H1 (cell line): ENCODE data around the gene TRAF3IP3. TPM values are rescaled to one million over a fixed set of nuclear protein-coding genes. Genes with fewer than 3 reads are reported as not detected.

ENCODE experiments used
- CTCF ChIA-PET: fragments of 300-600 bp; sonication (Branson Sonifier 250); formaldehyde crosslinking; loops from one replicate; lab custom pipeline; 2021; ENCODE audit not compliant: partially characterized antibody; lab: Charles Lee
- POLR2A ChIA-PET: fragments of 300-600 bp; sonication (Branson Sonifier 250); formaldehyde crosslinking; loops from one replicate; lab custom pipeline; 2021; ENCODE audit warnings: inconsistent platforms; ENCODE audit not compliant: partially characterized antibody; lab: Charles Lee
- DNase-seq, 2 experiments: peaks; one replicate each; pipeline versions ENCODE4 v3.0.0 to v3.0.0-alpha.2; 2010 to 2022; ENCODE audit warnings: low spot score in 2 of 2, low read depth in 1 of 2, mixed read lengths in 1 of 2
- FAIRE-seq: peaks from 2 replicates; lab custom pipeline; 2011; peaks lifted over from hg19 to GRCh38; lab: Jason Lieb, UNC
- H2AFZ ChIP-seq: 2 replicates; pipeline ENCODE4 v1.8.1; 2012; ENCODE audit warnings: low read length, inconsistent platforms
- H2AK5ac ChIP-seq: 2 replicates; pipeline ENCODE4 v1.6.1; 2013; ENCODE audit warnings: low read depth, low read length
- H2BK120ac ChIP-seq: replicated peaks from 2 replicates; pipeline ENCODE3; 2013; ENCODE audit warnings: low read depth, low read length, inconsistent platforms
- H2BK12ac ChIP-seq: 2 replicates; pipeline ENCODE4 v1.6.1; 2013; ENCODE audit warnings: low read depth, low read length
- H2BK15ac ChIP-seq: 2 replicates; pipeline ENCODE4 v1.6.1; 2013; ENCODE audit warnings: low read length
- H2BK20ac ChIP-seq: 2 replicates; pipeline ENCODE4 v1.6.1; 2013; ENCODE audit warnings: low read length
- H2BK5ac ChIP-seq: 2 replicates; pipeline ENCODE4 v1.6.1; 2013; ENCODE audit warnings: low read depth, low read length
- H3K14ac ChIP-seq: 2 replicates; pipeline ENCODE4 v1.6.1; 2013; ENCODE audit warnings: inconsistent platforms; ENCODE audit not compliant: insufficient read length
- H3K18ac ChIP-seq: 2 replicates; pipeline ENCODE4 v1.6.1; 2013; ENCODE audit warnings: low read length; ENCODE audit errors: extremely low read depth
- H3K23ac ChIP-seq: 2 replicates; pipeline ENCODE4 v1.6.1; 2013; ENCODE audit warnings: inconsistent platforms; ENCODE audit not compliant: insufficient read length
- H3K23me2 ChIP-seq: 2 replicates; pipeline ENCODE4 v1.6.1; 2013; ENCODE audit warnings: low read depth, low read length
- H3K27ac ChIP-seq: 2 replicates; pipeline ENCODE4 v1.6.1; 2011; ENCODE audit warnings: low read depth, low read length, inconsistent platforms
- H3K27me3 ChIP-seq, 4 experiments: replicated peaks in 1 of 4; 1 replicate in 1 of 4; 2 replicates in 3 of 4; pipeline versions ENCODE4 v1.6.1 to v1.8.1; 2011 to 2013; ENCODE audit warnings: low read length in 3 of 4, mild to moderate bottlenecking in 3 of 4, inconsistent platforms in 2 of 4, mixed read lengths in 2 of 4, moderate library complexity in 1 of 4; ENCODE audit not compliant: control insufficient read depth in 3 of 4, insufficient read depth in 3 of 4; ENCODE audit errors: extremely low read depth in 1 of 4
- H3K36me3 ChIP-seq, 4 experiments: 2 replicates each; pipeline versions ENCODE4 v1.6.1 to v1.8.1; 2011 to 2013; ENCODE audit warnings: mild to moderate bottlenecking in 4 of 4, low read length in 3 of 4, moderate library complexity in 2 of 4, control low read depth in 1 of 4, inconsistent platforms in 1 of 4; ENCODE audit not compliant: insufficient read depth in 4 of 4, control insufficient read depth in 2 of 4
- H3K4ac ChIP-seq: replicated peaks from 2 replicates; pipeline ENCODE3; 2013; ENCODE audit warnings: low read length, low read depth, mixed read lengths, inconsistent platforms; ENCODE audit not compliant: insufficient read length
- H3K4me1 ChIP-seq, 4 experiments: replicated peaks in 1 of 4; 1 replicate in 1 of 4; 2 replicates in 3 of 4; pipeline versions ENCODE4 v1.6.1 to v1.8.1; 2011 to 2013; ENCODE audit warnings: low read length in 3 of 4, inconsistent platforms in 2 of 4, mixed read lengths in 1 of 4; ENCODE audit not compliant: insufficient read depth in 4 of 4, control insufficient read depth in 3 of 4
- H3K4me2 ChIP-seq, 2 experiments: 2 replicates each; pipeline versions ENCODE4 v1.6.1 to v1.8.1; 2011 to 2013; ENCODE audit warnings: low read depth in 2 of 2, low read length in 2 of 2, control low read depth in 1 of 2, inconsistent platforms in 1 of 2, mild to moderate bottlenecking in 1 of 2; ENCODE audit not compliant: insufficient read depth in 1 of 2
- H3K4me3 ChIP-seq, 4 experiments: fragments of 200-600, 300-600 bp in 1 of 4; sonication (generic), shearing (Covaris generic), sonication (Bioruptor Twin) in 1 of 4; 2 replicates each; pipeline versions ENCODE4 v1.5.1 to v1.8.1; 2011 to 2016; ENCODE audit warnings: low read length in 4 of 4, low read depth in 3 of 4, control low read depth in 2 of 4, inconsistent platforms in 2 of 4, mild to moderate bottlenecking in 2 of 4, mixed read lengths in 1 of 4, moderate library complexity in 1 of 4; ENCODE audit not compliant: insufficient read depth in 2 of 4; ENCODE audit errors: extremely low read depth in 1 of 4
- H3K56ac ChIP-seq: replicated peaks from 2 replicates; pipeline ENCODE3; 2013; ENCODE audit warnings: low read depth, mild to moderate bottlenecking, mixed read lengths, low read length, inconsistent platforms; ENCODE audit not compliant: insufficient read length
- H3K79me1 ChIP-seq: 2 replicates; pipeline ENCODE4 v1.6.1; 2013; ENCODE audit warnings: low read depth, low read length, control low read depth
- H3K79me2 ChIP-seq, 2 experiments: 2 replicates each; pipeline versions ENCODE4 v1.6.1 to v1.8.1; 2012 to 2013; ENCODE audit warnings: low read length in 2 of 2, mild to moderate bottlenecking in 2 of 2, inconsistent platforms in 1 of 2; ENCODE audit not compliant: insufficient read depth in 2 of 2, control insufficient read depth in 1 of 2
- H3K9ac ChIP-seq, 4 experiments: replicated peaks in 1 of 4; 1 replicate in 1 of 4; 2 replicates in 3 of 4; pipeline versions ENCODE4 v1.6.1 to v1.8.1; 2011 to 2013; ENCODE audit warnings: low read depth in 3 of 4, low read length in 3 of 4, control low read depth in 2 of 4, mild to moderate bottlenecking in 2 of 4, moderate library complexity in 2 of 4, inconsistent platforms in 1 of 4; ENCODE audit errors: extremely low read depth in 1 of 4
- H3K9me3 ChIP-seq, 2 experiments: 2 replicates each; pipeline versions ENCODE4 v1.6.1 to v1.8.1; 2012 to 2013; ENCODE audit warnings: mild to moderate bottlenecking in 2 of 2, moderate library complexity in 2 of 2, control low read depth in 1 of 2, inconsistent platforms in 1 of 2, low read depth in 1 of 2, low read length in 1 of 2, mixed read lengths in 1 of 2; ENCODE audit not compliant: insufficient read depth in 2 of 2
- H4K20me1 ChIP-seq, 2 experiments: replicated peaks in 1 of 2; 2 replicates each; pipeline versions ENCODE3 to v1.8.1; 2011 to 2013; ENCODE audit warnings: inconsistent platforms in 2 of 2, low read length in 2 of 2, mild to moderate bottlenecking in 1 of 2; ENCODE audit not compliant: insufficient read depth in 2 of 2, control insufficient read depth in 1 of 2
- H4K5ac ChIP-seq: 2 replicates; pipeline ENCODE4 v1.6.1; 2013; ENCODE audit warnings: low read length, low read depth, mixed read lengths, inconsistent platforms; ENCODE audit not compliant: insufficient read length
- H4K8ac ChIP-seq: 2 replicates; pipeline ENCODE4 v1.8.0; 2013; ENCODE audit warnings: mild to moderate bottlenecking, moderate library complexity, low read length, inconsistent platforms; ENCODE audit not compliant: insufficient read depth; ENCODE audit errors: extremely low read depth
- H4K91ac ChIP-seq: replicated peaks from 2 replicates; pipeline ENCODE3; 2013; ENCODE audit warnings: low read length, mixed read lengths, inconsistent platforms; ENCODE audit not compliant: insufficient read length
- GABPA ChIP-seq: IDR thresholded peaks from 2 replicates; pipeline ENCODE4 v1.6.1; 2011; ENCODE audit warnings: mild to moderate bottlenecking, low read length, moderate library complexity, borderline replicate concordance; ENCODE audit not compliant: insufficient read depth
- PHF8 ChIP-seq: fragments of 200-600 bp; sonication (generic); conservative IDR thresholded peaks from 2 replicates; pipeline ENCODE4 v1.7.1; 2012; ENCODE audit warnings: low read depth, mild to moderate bottlenecking, inconsistent platforms, low read length, moderate library complexity
- RBBP5 ChIP-seq: IDR thresholded peaks from 2 replicates; pipeline ENCODE4 v1.7.1; 2012; ENCODE audit warnings: low read depth, mild to moderate bottlenecking, inconsistent platforms, low read length, moderate library complexity, borderline replicate concordance
- SP4 ChIP-seq: IDR thresholded peaks from 2 replicates; pipeline ENCODE4 v1.6.1; 2012; ENCODE audit warnings: low read length, inconsistent platforms
- TBP ChIP-seq: IDR thresholded peaks from 2 replicates; pipeline ENCODE4 v1.6.1; 2011; ENCODE audit warnings: low read depth, low read length, improper control_type of control experiment
- WGBS, 2 experiments: shearing (Covaris generic) in 1 of 2; methylation state at CpG; one replicate each; pipeline versions ENCODE4 v1.1.6 to v1.1.7; 2013 to 2015; ENCODE audit warnings: low lambda C conversion rate in 2 of 2, mixed read lengths in 2 of 2, inconsistent platforms in 1 of 2, low coverage in 1 of 2, missing lambda C conversion rate in 1 of 2; ENCODE audit not compliant: insufficient replicate concordance in 2 of 2, insufficient coverage in 1 of 2, insufficient read length in 1 of 2; ENCODE audit errors: extremely low coverage in 1 of 2, missing lambda C conversion rate in 1 of 2; 5-methylcytosine and 5-hydroxymethylcytosine counted together
- polyA plus RNA-seq, 7 experiments: library from polyadenylated mRNA; depleted of rRNA in 3 of 7; stranded (reverse) in 5 of 7; unstranded in 2 of 7; fragments of >200 nt in 5 of 7; fragments of 200-250 nt in 2 of 7; gene quantifications; 1 replicate in 5 of 7; 2 replicates in 1 of 7; 4 replicates in 1 of 7; pipeline versions ENCODE4 v1.2.1 to v1.2.3, GENCODE V29; 2011 to 2013; ENCODE audit warnings: missing spikeins in 2 of 7, mixed read lengths in 2 of 7
- total RNA-seq: library from RNA; stranded (reverse); fragmentation: NEBNext Ultra II Directional; extraction: Animal tissue kit (Norgen Biotek cat#: 25700); gene quantifications from 2 replicates; pipeline ENCODE4 v1.2.1, GENCODE V29; 2021
- TF ChIP-seq, protein P1 (sequence below): IDR thresholded peaks from 2 replicates; pipeline ENCODE4 v1.6.1; 2012; ENCODE audit warnings: inconsistent platforms

TRAF3IP3 gene
- total and polyA plus RNA-seq, 2 of the 8 experiments (the other 6 are each of a cell fraction or from before 2014, with no cell fraction given): not detected

DNA sequence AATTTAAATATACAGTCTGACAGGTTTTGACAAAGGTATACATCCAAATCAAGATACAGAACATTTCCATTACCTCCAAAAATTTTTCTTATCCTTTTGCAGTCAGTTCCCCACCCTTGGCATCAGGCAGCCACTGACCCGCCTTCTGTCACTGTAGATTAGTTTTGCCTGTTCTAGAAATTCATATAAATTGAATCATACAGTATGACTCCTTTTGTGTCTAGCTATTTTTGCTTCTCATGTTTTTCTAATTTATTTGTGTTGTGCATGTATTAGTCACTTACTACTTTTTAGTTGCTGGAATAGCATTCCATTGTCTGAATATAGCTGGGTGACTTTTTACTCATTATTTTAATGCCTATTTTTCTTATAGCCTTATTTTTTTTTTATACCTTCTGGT lies 75.8 kb downstream of the TRAF3IP3 start:
- no peak overlapping the region for H3K23ac ChIP-seq
- H2BK5ac ChIP-seq: no peak overlapping the region
- H2BK12ac ChIP-seq: no peak overlapping the region
- no peak overlapping the region for H2BK20ac ChIP-seq
- peaks cover 13 to 49% (median 37%) of the 10 kb centered on the region in 4 experiments for H3K36me3 ChIP-seq
- H3K27ac ChIP-seq: no peak overlapping the region
- H3K4me3 ChIP-seq: no peak overlapping the region
- CTCF ChIA-PET: interaction anchor here (0.7 to 3.1 kb wide), 3 partner anchors 8 to 470 kb away, joined by 3 to 12 read pairs (median 3); no protein-coding TSS in a partner anchor
- H3K9me3 ChIP-seq: no peaks in the 10 kb centered on the region
- DNase-seq (no peak), FAIRE-seq (no peak)
- H4K20me1 ChIP-seq: peaks cover 0 to 4% of the 10 kb centered on the region in 2 experiments
- no peak overlapping the region for H3K18ac ChIP-seq
- no peak overlapping the region for H2BK120ac ChIP-seq
- H3K27me3 ChIP-seq: no peaks in the 10 kb centered on the region
- no peak overlapping the region for H3K56ac ChIP-seq
- H4K91ac ChIP-seq: no peak overlapping the region
- H2AFZ ChIP-seq: no peak overlapping the region
- H2AK5ac ChIP-seq: no peak overlapping the region
- H4K8ac ChIP-seq: no peak overlapping the region
- H4K5ac ChIP-seq: no peak overlapping the region
- no peak overlapping the region for H3K9ac ChIP-seq
- H3K4me2 ChIP-seq: no peak overlapping the region
- H3K79me1 ChIP-seq: no peaks in the 10 kb centered on the region
- H3K23me2 ChIP-seq: no peaks in the 10 kb centered on the region
- H2BK15ac ChIP-seq: no peak overlapping the region
- H3K4ac ChIP-seq: no peak overlapping the region
- WGBS, 2 experiments: 91% methylated on average over 1 of the region's 1 CpG; no CpG with 5 or more reads in 1 of the 2 experiments
- POLR2A ChIA-PET: no interaction called here
- H3K14ac ChIP-seq: no peak overlapping the region
- peaks cover 0 to 10% of the 10 kb centered on the region in 2 experiments; a peak in 2 of 4 replicates for H3K79me2 ChIP-seq
- no peaks in the 10 kb centered on the region for H3K4me1 ChIP-seq
- TF ChIP-seq RBBP5 (no peak), PHF8 (no peak), GABPA (no peak), SP4 (no peak), TBP (no peak)
- TF ChIP-seq, protein P1, sequence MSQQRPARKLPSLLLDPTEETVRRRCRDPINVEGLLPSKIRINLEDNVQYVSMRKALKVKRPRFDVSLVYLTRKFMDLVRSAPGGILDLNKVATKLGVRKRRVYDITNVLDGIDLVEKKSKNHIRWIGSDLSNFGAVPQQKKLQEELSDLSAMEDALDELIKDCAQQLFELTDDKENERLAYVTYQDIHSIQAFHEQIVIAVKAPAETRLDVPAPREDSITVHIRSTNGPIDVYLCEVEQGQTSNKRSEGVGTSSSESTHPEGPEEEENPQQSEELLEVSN: no peak
